Heart left ventricle (tissue), 16 donors: ENCODE data around the gene EIPR1. TPM values are rescaled to one million over a fixed set of nuclear protein-coding genes. Genes with fewer than 3 reads are reported as not detected.

ENCODE experiments used
- ATAC-seq, 4 donors: fragments of 200-7000 bp; cut with Tn5 transposase; one replicate each; pipeline ENCODE4 v1.9.1; 2020 to 2022; ENCODE audit warnings: moderate library complexity in 4 of 4, mild to moderate bottlenecking in 3 of 4, moderate number of reproducible peaks in 1 of 4
- DNase-seq, 5 donors: peaks; one replicate each; pipeline ENCODE4 v3.0.0-alpha.2; 2020
- H3K27ac ChIP-seq, 12 donors: fragments of 200-600 bp; sonication (generic) in 4 of 12; one replicate each; pipeline versions ENCODE4 v1.5.0 to v1.8.0; 2016 to 2022; ENCODE audit warnings: mild to moderate bottlenecking in 2 of 12
- H3K27me3 ChIP-seq, 9 donors: fragments of 200-600 bp; sonication (generic) in 2 of 9; one replicate each; pipeline versions ENCODE4 v1.5.1 to v1.8.0; 2016 to 2022; ENCODE audit warnings: mild to moderate bottlenecking in 3 of 9
- H3K36me3 ChIP-seq, 9 donors: fragments of 200-600 bp; sonication (generic) in 2 of 9; one replicate each; pipeline versions ENCODE4 v1.5.0 to v1.8.0; 2018 to 2022; ENCODE audit warnings: mild to moderate bottlenecking in 2 of 9
- H3K4me1 ChIP-seq, 12 donors: fragments of 200-600 bp; sonication (generic) in 4 of 12; one replicate each; pipeline versions ENCODE4 v1.5.0 to v1.8.0; 2016 to 2022; ENCODE audit warnings: mild to moderate bottlenecking in 3 of 12
- H3K4me3 ChIP-seq, 12 donors: fragments of 200-600 bp; sonication (generic) in 4 of 12; one replicate each; pipeline versions ENCODE4 v1.5.0 to v1.8.0; 2017 to 2022; ENCODE audit warnings: mild to moderate bottlenecking in 9 of 12, moderate library complexity in 4 of 12
- H3K9me3 ChIP-seq, 12 donors: fragments of 200-600 bp; sonication (generic) in 4 of 12; one replicate each; pipeline versions ENCODE4 v1.5.0 to v1.8.0; 2016 to 2022; ENCODE audit warnings: mild to moderate bottlenecking in 1 of 12
- POLR2A ChIP-seq, 2 donors: fragments of 450-650 bp; IDR thresholded peaks; one replicate each; pipeline ENCODE4 v1.6.1; 2017; ENCODE audit warnings: antibody characterized with exemption in 2 of 2, mild to moderate bottlenecking in 2 of 2, moderate library complexity in 2 of 2
- WGBS, 4 donors: extraction: QIAGEN DNeasy Blood & Tissue Kit in 2 of 4; methylation state at CpG; one replicate each; pipeline versions ENCODE4 v1.1.5 to v1.1.7; 2013 to 2018; 5-methylcytosine and 5-hydroxymethylcytosine counted together
- intact Hi-C, 10 donors: fragments of 100-400 bp; cut with DNase I; formaldehyde crosslinking; loops; one replicate each; pipeline versions ENCODE4 v1.11.1 to v1.14.2; 2022
- polyA plus RNA-seq, 2 donors: library from polyadenylated mRNA; stranded (reverse); fragments of 200-250 nt; gene quantifications; one replicate each; pipeline ENCODE4 v1.2.3, GENCODE V29; 2013
- total RNA-seq, 9 donors: library from RNA; depleted of rRNA in 2 of 9; stranded (reverse); fragments of >200 nt in 2 of 9; fragmentation: NEBNext Ultra II Directional in 3 of 9; extraction: Animal tissue kit (Norgen Biotek cat#: 25700) in 3 of 9; gene quantifications; one replicate each; pipeline versions ENCODE4 v1.1.0 to v1.2.4, GENCODE V29; 2016 to 2023
- TF ChIP-seq, protein P1 (sequence below), 12 donors: fragments of 200-600 bp; sonication (generic) in 4 of 12; IDR thresholded peaks; one replicate each; pipeline versions ENCODE4 v1.5.0 to v1.8.0; 2018 to 2022; ENCODE audit warnings: antibody characterized with exemption in 12 of 12, mild to moderate bottlenecking in 5 of 12
- donor health status: ischemic (EF 13 %, LVEDD 7.1; RV severe dilation, severe dysfunction).
- donor health status: healthy with polysubstance abuse.
- donor health status: DM: no; HTN: yes; CAD: no.
- donor health status: DM: no; HTN: no; CAD: no.
- donor health status: ischemic (EF 25% LVEDD 6.9; RV normal size, moderate dysfunction).
- donor health status: ischemic (EF 25% LVEDD 5.7; RV mildly dilated, moderate dysfunction).
- donor health status: healthy.
- donor health status: DM: yes; HTN: yes; CAD: no.
- donor health status: ischemic (EF 35%, LVEDD 5.7; RV mildly dilated, moderate dysfunction).
- donor health status: nonischemic (EF 11% LVEDD 7.7; RV severe dilation, severe dysfunction).
- donor health status: DM: yes; HTN: yes; CAD: no.
- donor health status: PGD.
- donor health status: ischemic (EF 29% LVEDD 5.4; RV normal size, mild dysfunction).
- donor health status: nonischemic (EF 23%, LVEDD 6.1; RV moderate dilation, normal function).

Gene EIPR1
- total and polyA plus RNA-seq, 11 donors: 7.9 to 26.1 (median 13.3) TPM

DNA sequence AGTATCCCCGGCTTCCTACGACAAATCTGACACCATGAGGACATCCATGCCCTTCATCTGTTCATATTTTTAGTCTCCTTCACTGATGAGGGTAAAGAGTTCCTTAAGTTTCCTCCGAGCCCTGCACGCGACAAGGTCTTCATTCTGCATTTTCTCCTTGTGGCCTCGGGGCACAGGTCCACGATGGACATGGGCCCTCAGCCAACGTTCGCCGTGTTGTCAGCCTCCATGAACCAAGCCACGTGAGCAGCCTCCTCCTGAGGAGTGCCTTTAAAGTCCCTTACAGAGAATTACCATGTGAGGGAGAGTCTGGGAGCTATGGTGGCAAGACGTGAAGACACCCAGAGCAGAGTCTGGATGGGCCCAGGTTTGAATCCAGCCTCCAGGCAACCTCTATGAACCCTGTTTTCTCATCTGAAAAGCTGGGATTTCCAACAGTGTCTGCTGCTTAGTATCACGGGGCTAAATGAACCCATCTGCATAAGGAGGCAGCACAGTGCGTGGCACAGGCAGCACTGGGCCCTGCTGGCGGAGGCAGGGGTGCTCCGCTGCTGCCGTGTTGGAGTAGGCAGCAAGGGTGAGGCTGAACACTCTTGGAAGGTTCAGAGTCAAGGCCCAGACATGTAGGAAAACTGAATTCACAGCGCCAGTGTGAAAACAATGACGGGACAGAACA lies 54.1 kb downstream of the EIPR1 start:
- Histone ChIP-seq H3K9me3 (no peaks in the 10 kb centered on the region), H3K36me3 (peaks cover 0 to 7% (median 0%) of the 10 kb centered on the region in 9 donors), H3K4me1 (no peaks in the 10 kb centered on the region), H3K4me3 (no peak overlapping the region), H3K27me3 (no peaks in the 10 kb centered on the region), H3K27ac (no peak overlapping the region)
- TF ChIP-seq, protein P1, sequence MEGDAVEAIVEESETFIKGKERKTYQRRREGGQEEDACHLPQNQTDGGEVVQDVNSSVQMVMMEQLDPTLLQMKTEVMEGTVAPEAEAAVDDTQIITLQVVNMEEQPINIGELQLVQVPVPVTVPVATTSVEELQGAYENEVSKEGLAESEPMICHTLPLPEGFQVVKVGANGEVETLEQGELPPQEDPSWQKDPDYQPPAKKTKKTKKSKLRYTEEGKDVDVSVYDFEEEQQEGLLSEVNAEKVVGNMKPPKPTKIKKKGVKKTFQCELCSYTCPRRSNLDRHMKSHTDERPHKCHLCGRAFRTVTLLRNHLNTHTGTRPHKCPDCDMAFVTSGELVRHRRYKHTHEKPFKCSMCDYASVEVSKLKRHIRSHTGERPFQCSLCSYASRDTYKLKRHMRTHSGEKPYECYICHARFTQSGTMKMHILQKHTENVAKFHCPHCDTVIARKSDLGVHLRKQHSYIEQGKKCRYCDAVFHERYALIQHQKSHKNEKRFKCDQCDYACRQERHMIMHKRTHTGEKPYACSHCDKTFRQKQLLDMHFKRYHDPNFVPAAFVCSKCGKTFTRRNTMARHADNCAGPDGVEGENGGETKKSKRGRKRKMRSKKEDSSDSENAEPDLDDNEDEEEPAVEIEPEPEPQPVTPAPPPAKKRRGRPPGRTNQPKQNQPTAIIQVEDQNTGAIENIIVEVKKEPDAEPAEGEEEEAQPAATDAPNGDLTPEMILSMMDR (IDR thresholded peaks at IDR 0.05): no peak
- no peak for TF ChIP-seq POLR2A (IDR thresholded peaks at IDR 0.05)
- no peak for DNase-seq
- intact Hi-C loops: loop anchor here in 1 of 10 donors (2.0 kb wide), 1 partner anchor 71 kb away; no protein-coding TSS in a partner anchor
- 86 to 94% (median 89%) methylated on average over 19 of the region's 19 CpGs for WGBS, 4 donors
- no peak for ATAC-seq

DNA sequence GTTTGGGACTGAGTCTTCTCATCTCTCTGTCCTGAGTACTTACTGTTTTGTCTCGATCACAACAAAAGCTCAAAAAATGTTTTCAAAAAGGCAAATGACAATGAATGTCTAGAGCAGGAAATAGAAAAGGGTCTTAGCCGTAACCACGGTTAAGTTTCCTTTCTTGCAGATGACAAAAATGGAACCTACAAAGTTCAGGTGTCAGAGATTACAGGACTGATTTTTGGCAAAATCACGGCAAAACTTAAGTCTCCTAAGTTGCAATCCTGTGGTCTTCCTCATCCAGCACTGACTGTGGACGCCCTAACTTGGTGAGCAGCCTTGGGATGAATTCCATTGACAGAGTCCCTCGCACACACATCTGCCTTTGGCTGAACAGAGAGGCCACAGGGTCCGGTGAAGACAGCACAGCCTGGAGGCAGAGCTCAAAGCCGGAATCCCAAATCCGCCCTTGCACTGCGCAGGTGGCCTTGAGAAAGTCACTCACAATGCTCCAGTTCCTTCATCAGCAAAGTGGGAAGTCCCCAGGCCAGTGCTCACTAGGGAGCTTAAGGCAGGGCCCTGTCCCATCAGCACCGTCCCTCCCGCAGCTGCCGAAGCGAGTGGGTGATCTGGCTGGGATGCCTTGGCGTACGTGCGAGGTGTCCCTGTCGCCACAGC lies 55.2 kb downstream of the EIPR1 start:
- no peak for ATAC-seq
- WGBS, 4 donors: 93 to 96% (median 95%) methylated on average over 18 of the region's 18 CpGs

DNA sequence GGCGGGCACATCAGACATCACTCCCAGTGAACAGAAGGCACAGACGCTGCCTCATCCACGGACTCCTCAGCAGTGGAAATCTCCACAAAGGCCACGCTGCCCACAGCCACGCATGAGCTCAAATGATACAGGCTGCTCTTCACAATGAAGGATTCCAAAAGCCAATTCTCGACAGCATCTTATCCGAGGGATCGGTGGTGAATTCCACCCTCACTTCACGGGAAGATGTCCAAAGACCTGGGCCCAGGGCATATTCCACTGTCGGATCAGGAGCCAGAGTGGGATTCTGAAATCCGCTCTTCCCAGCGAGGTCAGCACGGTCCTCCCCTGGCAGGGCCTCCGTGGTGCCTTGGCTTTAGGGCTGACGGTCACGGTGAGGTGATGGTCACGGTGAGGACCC lies 55.8 kb downstream of the EIPR1 start:
- no peaks in the 10 kb centered on the region for H3K4me1 ChIP-seq
- DNase-seq (no peak), ATAC-seq (no peak)
- intact Hi-C loops: no loop called here
- H3K9me3 ChIP-seq: no peaks in the 10 kb centered on the region
- H3K27ac ChIP-seq: no peak overlapping the region
- WGBS, 4 donors: 89 to 95% (median 90%) methylated on average over 17 of the region's 17 CpGs
- H3K27me3 ChIP-seq: no peaks in the 10 kb centered on the region
- no peak overlapping the region for H3K4me3 ChIP-seq
- peaks cover 0 to 16% (median 0%) of the 10 kb centered on the region in 9 donors for H3K36me3 ChIP-seq
- TF ChIP-seq, protein P1 (IDR thresholded peaks at IDR 0.05): no peak
- no peak for TF ChIP-seq POLR2A (IDR thresholded peaks at IDR 0.05)

More for the DNA sequence above, 55.2 kb downstream of the EIPR1 start:
- no peak overlapping the region for H3K4me3 ChIP-seq
- no peak overlapping the region for H3K27ac ChIP-seq
- intact Hi-C loops: no loop called here
- DNase-seq: no peak
- H3K9me3 ChIP-seq: no peaks in the 10 kb centered on the region
- no peaks in the 10 kb centered on the region for H3K4me1 ChIP-seq
- TF ChIP-seq, protein P1 (IDR thresholded peaks at IDR 0.05): no peak
- H3K27me3 ChIP-seq: no peaks in the 10 kb centered on the region
- peaks cover 0 to 16% (median 0%) of the 10 kb centered on the region in 9 donors for H3K36me3 ChIP-seq

DNA sequence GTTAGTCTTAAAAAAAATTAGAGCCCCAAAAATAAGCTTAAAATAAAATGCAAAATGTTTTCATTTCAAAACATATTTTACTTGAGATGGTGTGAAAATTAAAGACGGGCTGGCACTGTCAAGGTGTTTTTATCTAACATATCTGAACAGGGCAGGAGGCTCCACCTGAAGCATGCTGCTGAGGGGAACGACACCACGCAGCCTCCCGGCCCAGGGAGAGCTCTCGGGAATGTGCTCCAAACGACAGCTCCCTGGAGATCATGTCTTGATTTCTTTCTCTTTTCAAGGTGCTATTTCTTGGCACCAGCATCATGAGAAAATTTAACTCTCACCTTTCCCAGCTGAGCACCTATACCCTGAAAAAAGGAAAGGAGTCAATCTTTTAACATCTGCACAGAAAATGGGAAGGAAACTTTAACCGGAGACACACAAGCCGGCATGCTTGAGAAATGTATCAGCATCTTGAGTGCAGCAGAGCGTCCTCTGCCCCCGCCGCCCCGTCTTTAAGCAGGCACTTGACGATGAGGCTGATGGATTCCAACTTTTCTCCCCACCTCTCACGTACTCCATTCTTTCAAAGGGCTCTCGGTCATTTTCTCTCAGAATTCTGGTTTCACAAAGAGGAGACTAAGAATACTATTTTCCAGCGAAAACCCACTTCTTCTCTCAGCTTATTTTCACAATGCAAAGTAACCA lies 56.6 kb downstream of the EIPR1 start:
- TF ChIP-seq, protein P1 (IDR thresholded peaks at IDR 0.05): no peak
- TF ChIP-seq POLR2A (IDR thresholded peaks at IDR 0.05): no peak
- no peak overlapping the region for H3K4me3 ChIP-seq
- no peaks in the 10 kb centered on the region for H3K27me3 ChIP-seq
- no peaks in the 10 kb centered on the region for H3K9me3 ChIP-seq
- peaks cover 0 to 16% (median 0%) of the 10 kb centered on the region in 9 donors for H3K36me3 ChIP-seq
- DNase-seq (no peak), ATAC-seq (no peak)
- intact Hi-C loops: no loop called here
- no peak overlapping the region for H3K27ac ChIP-seq
- WGBS, 4 donors: 76 to 79% (median 78%) methylated on average over 16 of the region's 16 CpGs
- no peaks in the 10 kb centered on the region for H3K4me1 ChIP-seq
